HEK293 (cell line): ENCODE measurements around the gene LRSAM1.

Experiments used
- GLI4 ChIP-seq: fragments of 450-650 bp; formaldehyde crosslinking; IDR thresholded peaks from 2 replicates; pipeline ENCODE4 v1.5.1; 2016; ENCODE audit warnings: missing biosample characterization, missing genetic modification characterization
- HOXD13 ChIP-seq: sonication (generic); formaldehyde crosslinking; IDR thresholded peaks from 2 replicates; pipeline ENCODE4 v1.8.0; 2022; ENCODE audit warnings: missing genetic modification reagents, borderline replicate concordance
- MZF1 ChIP-seq: fragments of 450-650 bp; formaldehyde crosslinking; IDR thresholded peaks from 2 replicates; pipeline ENCODE4 v1.5.1; 2017; ENCODE audit warnings: missing biosample characterization, missing genetic modification characterization, borderline replicate concordance
- SCRT2 ChIP-seq: fragments of 450-650 bp; formaldehyde crosslinking; IDR thresholded peaks from 2 replicates; pipeline ENCODE4 v1.5.1; 2016; ENCODE audit warnings: missing biosample characterization, missing genetic modification characterization
- SP3 ChIP-seq: fragments of 450-650 bp; formaldehyde crosslinking; IDR thresholded peaks from 2 replicates; pipeline ENCODE4 v1.5.1; 2016; ENCODE audit warnings: missing biosample characterization, missing genetic modification characterization
- YY1 ChIP-seq: fragments of 450-650 bp; formaldehyde crosslinking; IDR thresholded peaks from 2 replicates; pipeline ENCODE4 v1.5.1; 2018; ENCODE audit warnings: missing biosample characterization, missing genetic modification characterization
- ZFP69B ChIP-seq: fragments of 450-650 bp; formaldehyde crosslinking; IDR thresholded peaks from 2 replicates; pipeline ENCODE4 v1.5.1; 2016; ENCODE audit warnings: missing biosample characterization, missing genetic modification characterization
- ZNF132 ChIP-seq: fragments of 450-650 bp; formaldehyde crosslinking; IDR thresholded peaks from 2 replicates; pipeline ENCODE4 v1.5.1; 2017; ENCODE audit warnings: missing biosample characterization, missing genetic modification characterization, borderline replicate concordance
- ZNF19 ChIP-seq: fragments of 450-650 bp; formaldehyde crosslinking; IDR thresholded peaks from 2 replicates; pipeline ENCODE4; 2016; ENCODE audit warnings: missing biosample characterization, missing genetic modification characterization, low read depth
- ZNF341 ChIP-seq: fragments of 450-650 bp; formaldehyde crosslinking; IDR thresholded peaks from 2 replicates; pipeline ENCODE4; 2016; ENCODE audit warnings: low read depth, missing biosample characterization, missing genetic modification characterization
- ZNF391 ChIP-seq: fragments of 450-650 bp; formaldehyde crosslinking; IDR thresholded peaks from 2 replicates; pipeline ENCODE4 v1.5.1; 2016; ENCODE audit warnings: low read depth, missing biosample characterization, missing genetic modification characterization, borderline replicate concordance
- ZNF544 ChIP-seq: fragments of 450-650 bp; formaldehyde crosslinking; IDR thresholded peaks from 2 replicates; pipeline ENCODE4 v1.5.0; 2017; ENCODE audit warnings: missing biosample characterization, missing genetic modification characterization
- ZNF561 ChIP-seq: fragments of 450-650 bp; IDR thresholded peaks from 2 replicates; pipeline ENCODE4 v1.5.1; 2018; ENCODE audit warnings: missing biosample characterization, missing genetic modification characterization, borderline replicate concordance
- ZNF571 ChIP-seq: fragments of 450-650 bp; formaldehyde crosslinking; IDR thresholded peaks from 2 replicates; pipeline ENCODE4 v1.5.0; 2017; ENCODE audit warnings: missing biosample characterization, missing genetic modification characterization
- ZNF600 ChIP-seq: fragments of 450-650 bp; formaldehyde crosslinking; IDR thresholded peaks from 2 replicates; pipeline ENCODE4 v1.5.1; 2016; ENCODE audit warnings: missing biosample characterization, missing genetic modification characterization
- ZNF629 ChIP-seq: fragments of 450-650 bp; formaldehyde crosslinking; IDR thresholded peaks from 2 replicates; pipeline ENCODE4 v1.5.1; 2017; ENCODE audit warnings: missing biosample characterization, missing genetic modification characterization
- ZNF660 ChIP-seq: fragments of 450-650 bp; IDR thresholded peaks from 2 replicates; pipeline ENCODE4 v1.5.1; 2018; ENCODE audit warnings: missing biosample characterization, mild to moderate bottlenecking, missing genetic modification characterization
- ZXDB ChIP-seq: fragments of 450-650 bp; formaldehyde crosslinking; IDR thresholded peaks from 2 replicates; pipeline ENCODE4 v1.5.1; 2016; ENCODE audit warnings: missing biosample characterization, missing genetic modification characterization
- TF ChIP-seq, protein P1 (sequence below): fragments of 450-650 bp; formaldehyde crosslinking; conservative IDR thresholded peaks from 2 replicates; pipeline ENCODE4 v1.5.1; 2016; ENCODE audit warnings: low read depth, missing biosample characterization, missing genetic modification characterization
- TF ChIP-seq, protein P2 (sequence below): fragments of 450-650 bp; formaldehyde crosslinking; IDR thresholded peaks from 2 replicates; pipeline ENCODE4 v1.5.1; 2016; ENCODE audit warnings: missing biosample characterization, missing genetic modification characterization
- TF ChIP-seq, protein P3 (sequence below): fragments of 450-650 bp; formaldehyde crosslinking; IDR thresholded peaks from 2 replicates; pipeline ENCODE4 v1.5.1; 2016; ENCODE audit warnings: missing biosample characterization, missing genetic modification characterization
- TF ChIP-seq, protein P4 (sequence below): fragments of 450-650 bp; formaldehyde crosslinking; IDR thresholded peaks from 2 replicates; pipeline ENCODE4 v1.5.1; 2016; ENCODE audit warnings: missing biosample characterization, missing genetic modification characterization
- TF ChIP-seq, protein P5 (sequence below): fragments of 450-650 bp; formaldehyde crosslinking; IDR thresholded peaks from 2 replicates; pipeline ENCODE4 v1.5.1; 2017; ENCODE audit warnings: missing biosample characterization, missing genetic modification characterization
- TF ChIP-seq, protein P6 (sequence below): fragments of 450-650 bp; formaldehyde crosslinking; IDR thresholded peaks from 2 replicates; pipeline ENCODE4 v1.5.1; 2016; ENCODE audit warnings: missing biosample characterization, missing genetic modification characterization
- TF ChIP-seq, protein P7 (sequence below): fragments of 450-650 bp; formaldehyde crosslinking; IDR thresholded peaks from 2 replicates; pipeline ENCODE4 v1.5.1; 2016; ENCODE audit warnings: missing biosample characterization, missing genetic modification characterization

The LRSAM1 gene

DNA sequence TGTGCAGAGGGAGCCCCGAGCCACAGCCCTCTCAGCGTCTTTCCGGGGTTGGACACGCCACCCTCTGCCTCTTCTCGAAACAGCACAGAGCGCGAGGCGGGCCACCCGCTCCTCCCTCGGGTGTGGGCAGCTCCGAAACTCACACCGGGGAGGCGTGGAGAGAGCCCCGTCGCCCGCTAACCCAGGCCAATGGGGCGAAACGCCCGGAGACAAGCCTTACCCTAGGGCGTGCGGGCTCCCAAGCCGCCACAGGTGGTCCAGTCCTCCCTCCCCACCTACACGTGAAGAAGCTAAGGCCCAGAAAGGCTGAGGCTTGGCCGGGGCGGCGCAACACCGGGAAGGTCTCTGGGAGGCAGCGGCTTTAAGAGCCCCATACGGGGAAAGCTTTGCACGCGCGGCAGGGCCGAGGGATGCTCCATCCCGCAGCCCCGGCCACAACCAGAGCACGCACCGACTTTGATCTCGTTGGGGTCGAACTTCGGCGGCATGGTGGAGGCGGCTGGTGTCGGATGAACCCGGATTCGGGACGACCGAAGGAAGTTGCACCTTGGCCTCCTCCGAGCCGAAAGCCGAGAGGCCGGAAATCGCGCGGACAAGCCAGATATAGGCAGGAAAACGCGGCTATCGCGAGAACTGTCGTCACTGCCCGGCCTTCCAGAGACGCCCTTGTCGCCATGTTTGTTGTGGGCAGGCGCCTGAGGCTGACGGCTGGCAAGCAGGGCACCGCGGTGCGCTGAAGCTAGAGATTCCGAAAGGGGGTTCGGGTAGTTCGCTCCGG lies at the start of gene LRSAM1, which contains the start of gene RPL12 (continued):
- TF ChIP-seq HOXD13 (CRISPR knock-in tag) (peak; percentile 83; the same call in 1 of the 2 replicates), ZNF571 (no peak), ZNF544 (tag by site-specific recombination) (no peak), SP3 (tag by site-specific recombination) (peak; percentile 88), ZNF391 (peak; percentile 85), ZNF629 (tag by site-specific recombination) (peak; percentile 67), ZNF132 (no peak), MZF1 (tag by site-specific recombination) (no peak), ZFP69B (peak; percentile 61), ZNF341 (tag by site-specific recombination) (peak; percentile 61), ZNF600 (tag by site-specific recombination) (peak; percentile 50; the same call in 1 of the 2 replicates), ZNF561 (tag by site-specific recombination) (peak; percentile 70; the same call in 1 of the 2 replicates), ZNF660 (tag by site-specific recombination) (peak; percentile 81; the same call in 1 of the 2 replicates), ZXDB (tag by site-specific recombination) (peak; percentile 87), SCRT2 (tag by site-specific recombination) (peak; percentile 93), ZNF19 (tag by site-specific recombination) (no peak), YY1 (tag by site-specific recombination) (peak; percentile 97), GLI4 (peak; percentile 89; the same call in 1 of the 2 replicates)
- TF ChIP-seq, protein P1, sequence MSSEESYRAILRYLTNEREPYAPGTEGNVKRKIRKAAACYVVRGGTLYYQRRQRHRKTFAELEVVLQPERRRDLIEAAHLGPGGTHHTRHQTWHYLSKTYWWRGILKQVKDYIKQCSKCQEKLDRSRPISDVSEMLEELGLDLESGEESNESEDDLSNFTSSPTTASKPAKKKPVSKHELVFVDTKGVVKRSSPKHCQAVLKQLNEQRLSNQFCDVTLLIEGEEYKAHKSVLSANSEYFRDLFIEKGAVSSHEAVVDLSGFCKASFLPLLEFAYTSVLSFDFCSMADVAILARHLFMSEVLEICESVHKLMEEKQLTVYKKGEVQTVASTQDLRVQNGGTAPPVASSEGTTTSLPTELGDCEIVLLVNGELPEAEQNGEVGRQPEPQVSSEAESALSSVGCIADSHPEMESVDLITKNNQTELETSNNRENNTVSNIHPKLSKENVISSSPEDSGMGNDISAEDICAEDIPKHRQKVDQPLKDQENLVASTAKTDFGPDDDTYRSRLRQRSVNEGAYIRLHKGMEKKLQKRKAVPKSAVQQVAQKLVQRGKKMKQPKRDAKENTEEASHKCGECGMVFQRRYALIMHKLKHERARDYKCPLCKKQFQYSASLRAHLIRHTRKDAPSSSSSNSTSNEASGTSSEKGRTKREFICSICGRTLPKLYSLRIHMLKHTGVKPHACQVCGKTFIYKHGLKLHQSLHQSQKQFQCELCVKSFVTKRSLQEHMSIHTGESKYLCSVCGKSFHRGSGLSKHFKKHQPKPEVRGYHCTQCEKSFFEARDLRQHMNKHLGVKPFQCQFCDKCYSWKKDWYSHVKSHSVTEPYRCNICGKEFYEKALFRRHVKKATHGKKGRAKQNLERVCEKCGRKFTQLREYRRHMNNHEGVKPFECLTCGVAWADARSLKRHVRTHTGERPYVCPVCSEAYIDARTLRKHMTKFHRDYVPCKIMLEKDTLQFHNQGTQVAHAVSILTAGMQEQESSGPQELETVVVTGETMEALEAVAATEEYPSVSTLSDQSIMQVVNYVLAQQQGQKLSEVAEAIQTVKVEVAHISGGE (tag by site-specific recombination) = peak; percentile 72
- TF ChIP-seq, protein P2, sequence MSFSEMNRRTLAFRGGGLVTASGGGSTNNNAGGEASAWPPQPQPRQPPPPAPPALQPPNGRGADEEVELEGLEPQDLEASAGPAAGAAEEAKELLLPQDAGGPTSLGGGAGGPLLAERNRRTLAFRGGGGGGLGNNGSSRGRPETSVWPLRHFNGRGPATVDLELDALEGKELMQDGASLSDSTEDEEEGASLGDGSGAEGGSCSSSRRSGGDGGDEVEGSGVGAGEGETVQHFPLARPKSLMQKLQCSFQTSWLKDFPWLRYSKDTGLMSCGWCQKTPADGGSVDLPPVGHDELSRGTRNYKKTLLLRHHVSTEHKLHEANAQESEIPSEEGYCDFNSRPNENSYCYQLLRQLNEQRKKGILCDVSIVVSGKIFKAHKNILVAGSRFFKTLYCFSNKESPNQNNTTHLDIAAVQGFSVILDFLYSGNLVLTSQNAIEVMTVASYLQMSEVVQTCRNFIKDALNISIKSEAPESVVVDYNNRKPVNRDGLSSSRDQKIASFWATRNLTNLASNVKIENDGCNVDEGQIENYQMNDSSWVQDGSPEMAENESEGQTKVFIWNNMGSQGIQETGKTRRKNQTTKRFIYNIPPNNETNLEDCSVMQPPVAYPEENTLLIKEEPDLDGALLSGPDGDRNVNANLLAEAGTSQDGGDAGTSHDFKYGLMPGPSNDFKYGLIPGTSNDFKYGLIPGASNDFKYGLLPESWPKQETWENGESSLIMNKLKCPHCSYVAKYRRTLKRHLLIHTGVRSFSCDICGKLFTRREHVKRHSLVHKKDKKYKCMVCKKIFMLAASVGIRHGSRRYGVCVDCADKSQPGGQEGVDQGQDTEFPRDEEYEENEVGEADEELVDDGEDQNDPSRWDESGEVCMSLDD (tag by site-specific recombination) = peak; percentile 32
- TF ChIP-seq, protein P3, sequence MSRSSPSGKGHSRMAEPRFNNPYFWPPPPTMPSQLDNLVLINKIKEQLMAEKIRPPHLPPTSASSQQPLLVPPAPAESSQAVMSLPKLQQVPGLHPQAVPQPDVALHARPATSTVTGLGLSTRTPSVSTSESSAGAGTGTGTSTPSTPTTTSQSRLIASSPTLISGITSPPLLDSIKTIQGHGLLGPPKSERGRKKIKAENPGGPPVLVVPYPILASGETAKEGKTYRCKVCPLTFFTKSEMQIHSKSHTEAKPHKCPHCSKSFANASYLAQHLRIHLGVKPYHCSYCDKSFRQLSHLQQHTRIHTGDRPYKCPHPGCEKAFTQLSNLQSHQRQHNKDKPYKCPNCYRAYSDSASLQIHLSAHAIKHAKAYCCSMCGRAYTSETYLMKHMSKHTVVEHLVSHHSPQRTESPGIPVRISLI (tag by site-specific recombination) = no peak
- TF ChIP-seq, protein P4, sequence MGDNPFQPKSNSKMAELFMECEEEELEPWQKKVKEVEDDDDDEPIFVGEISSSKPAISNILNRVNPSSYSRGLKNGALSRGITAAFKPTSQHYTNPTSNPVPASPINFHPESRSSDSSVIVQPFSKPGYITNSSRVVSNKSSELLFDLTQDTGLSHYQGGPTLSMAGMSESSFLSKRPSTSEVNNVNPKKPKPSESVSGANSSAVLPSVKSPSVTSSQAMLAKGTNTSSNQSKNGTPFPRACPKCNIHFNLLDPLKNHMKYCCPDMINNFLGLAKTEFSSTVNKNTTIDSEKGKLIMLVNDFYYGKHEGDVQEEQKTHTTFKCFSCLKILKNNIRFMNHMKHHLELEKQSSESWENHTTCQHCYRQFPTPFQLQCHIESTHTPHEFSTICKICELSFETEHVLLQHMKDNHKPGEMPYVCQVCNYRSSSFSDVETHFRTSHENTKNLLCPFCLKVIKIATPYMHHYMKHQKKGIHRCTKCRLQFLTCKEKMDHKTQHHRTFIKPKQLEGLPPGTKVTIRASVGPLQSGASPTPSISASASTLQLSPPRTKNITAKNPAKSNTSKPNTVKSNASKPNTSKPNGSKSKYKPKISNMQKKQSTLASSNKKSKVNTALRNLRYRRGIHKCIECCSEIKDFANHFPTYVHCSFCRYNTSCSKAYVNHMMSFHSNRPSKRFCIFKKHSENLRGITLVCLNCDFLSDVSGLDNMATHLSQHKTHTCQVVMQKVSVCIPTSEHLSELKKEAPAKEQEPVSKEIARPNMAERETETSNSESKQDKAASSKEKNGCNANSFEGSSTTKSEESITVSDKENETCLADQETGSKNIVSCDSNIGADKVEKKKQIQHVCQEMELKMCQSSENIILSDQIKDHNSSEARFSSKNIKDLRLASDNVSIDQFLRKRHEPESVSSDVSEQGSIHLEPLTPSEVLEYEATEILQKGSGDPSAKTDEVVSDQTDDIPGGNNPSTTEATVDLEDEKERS (tag by site-specific recombination) = no peak
- TF ChIP-seq, protein P5, sequence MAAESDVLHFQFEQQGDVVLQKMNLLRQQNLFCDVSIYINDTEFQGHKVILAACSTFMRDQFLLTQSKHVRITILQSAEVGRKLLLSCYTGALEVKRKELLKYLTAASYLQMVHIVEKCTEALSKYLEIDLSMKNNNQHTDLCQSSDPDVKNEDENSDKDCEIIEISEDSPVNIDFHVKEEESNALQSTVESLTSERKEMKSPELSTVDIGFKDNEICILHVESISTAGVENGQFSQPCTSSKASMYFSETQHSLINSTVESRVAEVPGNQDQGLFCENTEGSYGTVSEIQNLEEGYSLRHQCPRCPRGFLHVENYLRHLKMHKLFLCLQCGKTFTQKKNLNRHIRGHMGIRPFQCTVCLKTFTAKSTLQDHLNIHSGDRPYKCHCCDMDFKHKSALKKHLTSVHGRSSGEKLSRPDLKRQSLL (tag by site-specific recombination) = peak; percentile 72
- TF ChIP-seq, protein P6, sequence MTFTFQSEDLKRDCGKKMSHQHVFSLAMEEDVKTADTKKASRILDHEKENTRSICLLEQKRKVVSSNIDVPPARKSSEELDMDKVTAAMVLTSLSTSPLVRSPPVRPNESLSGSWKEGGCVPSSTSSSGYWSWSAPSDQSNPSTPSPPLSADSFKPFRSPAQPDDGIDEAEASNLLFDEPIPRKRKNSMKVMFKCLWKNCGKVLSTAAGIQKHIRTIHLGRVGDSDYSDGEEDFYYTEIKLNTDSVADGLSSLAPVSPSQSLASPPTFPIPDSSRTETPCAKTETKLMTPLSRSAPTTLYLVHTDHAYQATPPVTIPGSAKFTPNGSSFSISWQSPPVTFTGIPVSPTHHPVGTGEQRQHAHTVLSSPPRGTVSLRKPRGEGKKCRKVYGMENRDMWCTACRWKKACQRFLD = no peak
- TF ChIP-seq, protein P7, sequence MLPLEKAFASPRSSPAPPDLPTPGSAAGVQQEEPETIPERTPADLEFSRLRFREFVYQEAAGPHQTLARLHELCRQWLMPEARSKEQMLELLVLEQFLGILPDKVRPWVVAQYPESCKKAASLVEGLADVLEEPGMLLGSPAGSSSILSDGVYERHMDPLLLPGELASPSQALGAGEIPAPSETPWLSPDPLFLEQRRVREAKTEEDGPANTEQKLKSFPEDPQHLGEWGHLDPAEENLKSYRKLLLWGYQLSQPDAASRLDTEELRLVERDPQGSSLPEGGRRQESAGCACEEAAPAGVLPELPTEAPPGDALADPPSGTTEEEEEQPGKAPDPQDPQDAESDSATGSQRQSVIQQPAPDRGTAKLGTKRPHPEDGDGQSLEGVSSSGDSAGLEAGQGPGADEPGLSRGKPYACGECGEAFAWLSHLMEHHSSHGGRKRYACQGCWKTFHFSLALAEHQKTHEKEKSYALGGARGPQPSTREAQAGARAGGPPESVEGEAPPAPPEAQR (tag by site-specific recombination) = no peak
